Ovary (tissue), 9 donors: ENCODE measurements around the gene RABGAP1L. TPM values are rescaled to one million over a fixed set of nuclear protein-coding genes. Genes with fewer than 3 reads are reported as not detected.
"Not testable (repeated sequence)": the region's sequence is repeated elsewhere in the genome, so short reads cannot be mapped to it uniquely, and the experiment has no call there.

Experiments used
- DNase-seq, 5 donors: peaks; one replicate each; pipeline ENCODE4 v3.0.0-alpha.2; 2019 to 2020
- H3K27ac ChIP-seq, 2 donors: fragments of 200-600 bp; one replicate each; pipeline versions ENCODE4 v1.5.1 to v1.8.0; 2019 to 2022
- H3K27me3 ChIP-seq: fragments of 200-600 bp; one replicate; pipeline ENCODE4 v1.8.0; 2022
- H3K36me3 ChIP-seq: fragments of 200-600 bp; sonication (generic); one replicate; pipeline ENCODE4 v1.5.1; 2019
- H3K4me1 ChIP-seq: one replicate; pipeline ENCODE4 v1.8.1; 2013; ENCODE audit warnings: mild to moderate bottlenecking, moderate library complexity; ENCODE audit not compliant: insufficient read depth
- H3K4me3 ChIP-seq: fragments of 200-600 bp; sonication (generic); one replicate; pipeline ENCODE4 v1.5.1; 2017
- H3K9me3 ChIP-seq, 2 donors: fragments of 200-600 bp in 1 of 2; sonication (generic) in 1 of 2; one replicate each; pipeline versions ENCODE4 v1.5.1 to v1.8.1; 2013 to 2019; ENCODE audit warnings: mild to moderate bottlenecking in 1 of 2, moderate library complexity in 1 of 2
- EP300 ChIP-seq: sonication (generic); formaldehyde crosslinking; IDR thresholded peaks from one replicate; pipeline ENCODE4 v1.6.1; 2017; ENCODE audit warnings: antibody characterized with exemption
- POLR2A ChIP-seq: fragments of 450-650 bp; IDR thresholded peaks from one replicate; pipeline ENCODE4 v1.6.1; 2017; ENCODE audit warnings: antibody characterized with exemption, mild to moderate bottlenecking, moderate library complexity
- WGBS, 3 donors: extraction: QIAGEN DNeasy Blood & Tissue Kit in 1 of 3; methylation state at CpG; one replicate each; pipeline versions ENCODE4 v1.1.5 to v1.1.7; 2013 to 2017; 5-methylcytosine and 5-hydroxymethylcytosine counted together
- intact Hi-C, 4 donors: fragments of 100-400 bp; cut with DNase I; formaldehyde crosslinking; loops; one replicate each; pipeline versions ENCODE4 v1.11.0 to v1.15.1; 2022 to 2023
- polyA plus RNA-seq, 2 donors: library from polyadenylated mRNA; stranded (reverse); fragments of 200-250 nt in 1 of 2; fragments of 350-450 nt in 1 of 2; fragmentation: Illumina TruSeq in 1 of 2; extraction: RNeasy Lipid Tissue Mini Kit (QIAGEN cat#74804) in 1 of 2; gene quantifications; one replicate each; pipeline ENCODE4 v1.2.3, GENCODE V29; 2013 to 2014
- total RNA-seq, 7 donors: library from RNA; depleted of rRNA in 2 of 7; stranded (reverse); fragments of >200 nt in 2 of 7; fragmentation: NEBNext Ultra II Directional in 3 of 7; extraction: Animal tissue kit (Norgen Biotek cat#: 25700) in 3 of 7; gene quantifications; one replicate each; pipeline versions ENCODE4 v1.1.0 to v1.2.4, GENCODE V29; 2016 to 2023
- TF ChIP-seq, protein P1 (sequence below), 3 donors: fragments of 450-650 bp in 2 of 3; fragments of 200-600 bp in 1 of 3; IDR thresholded peaks; one replicate each; pipeline versions ENCODE4 v1.5.1 to v1.8.0; 2016 to 2022; ENCODE audit warnings: antibody characterized with exemption in 3 of 3, mild to moderate bottlenecking in 1 of 3
- donor health status: DM: no; HTN: no; CAD: no; lungs with moderate emphysema.
- donor health status: DM: no; HTN: no; CAD: no.
- donor health status: Bipolar disorder and iron deficiency.
- donor health status: DM: yes; HTN: yes; CAD: no.
- donor health status: DM: no; HTN: no; CAD: no.
- donor health status: DM: yes; HTN: yes; CAD: no.

The RABGAP1L gene
- total and polyA plus RNA-seq, 9 donors = 17.1 to 56.5 (median 43.6) TPM

DNA sequence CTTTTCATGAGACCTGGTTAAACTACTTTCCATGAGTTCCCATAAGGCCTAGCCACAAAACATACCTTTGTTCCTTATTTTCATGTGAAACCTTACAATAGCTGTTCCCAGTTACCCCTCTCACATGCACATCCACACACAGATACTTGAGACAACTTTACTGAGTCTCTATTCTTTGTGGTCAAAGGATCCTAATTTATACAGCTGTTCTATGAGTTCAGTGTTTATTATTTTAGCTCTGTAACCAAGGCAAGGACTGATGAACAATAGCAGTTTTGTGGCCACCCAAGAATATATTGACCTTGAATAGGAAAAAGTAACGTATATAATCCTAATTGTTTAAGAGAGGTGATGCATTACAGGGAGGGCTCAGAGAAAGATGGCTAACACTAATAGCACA, 679.9 kb downstream of the RABGAP1L start:
- intact Hi-C loops = no loop called here
- no peaks in the 10 kb centered on the region for H3K4me1 ChIP-seq
- H3K9me3 ChIP-seq = no peaks in the 10 kb centered on the region
- no peak overlapping the region for H3K4me3 ChIP-seq
- TF ChIP-seq, protein P1, sequence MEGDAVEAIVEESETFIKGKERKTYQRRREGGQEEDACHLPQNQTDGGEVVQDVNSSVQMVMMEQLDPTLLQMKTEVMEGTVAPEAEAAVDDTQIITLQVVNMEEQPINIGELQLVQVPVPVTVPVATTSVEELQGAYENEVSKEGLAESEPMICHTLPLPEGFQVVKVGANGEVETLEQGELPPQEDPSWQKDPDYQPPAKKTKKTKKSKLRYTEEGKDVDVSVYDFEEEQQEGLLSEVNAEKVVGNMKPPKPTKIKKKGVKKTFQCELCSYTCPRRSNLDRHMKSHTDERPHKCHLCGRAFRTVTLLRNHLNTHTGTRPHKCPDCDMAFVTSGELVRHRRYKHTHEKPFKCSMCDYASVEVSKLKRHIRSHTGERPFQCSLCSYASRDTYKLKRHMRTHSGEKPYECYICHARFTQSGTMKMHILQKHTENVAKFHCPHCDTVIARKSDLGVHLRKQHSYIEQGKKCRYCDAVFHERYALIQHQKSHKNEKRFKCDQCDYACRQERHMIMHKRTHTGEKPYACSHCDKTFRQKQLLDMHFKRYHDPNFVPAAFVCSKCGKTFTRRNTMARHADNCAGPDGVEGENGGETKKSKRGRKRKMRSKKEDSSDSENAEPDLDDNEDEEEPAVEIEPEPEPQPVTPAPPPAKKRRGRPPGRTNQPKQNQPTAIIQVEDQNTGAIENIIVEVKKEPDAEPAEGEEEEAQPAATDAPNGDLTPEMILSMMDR (IDR thresholded peaks at IDR 0.05) = no peak
- TF ChIP-seq EP300 (no peak), POLR2A (no peak)
- no peak overlapping the region for H3K27ac ChIP-seq
- WGBS, 3 donors = 85 to 93% (median 85%) methylated on average over 1 of the region's 1 CpG
- no peaks in the 10 kb centered on the region for H3K36me3 ChIP-seq
- no peak for DNase-seq
- H3K27me3 ChIP-seq = no peaks in the 10 kb centered on the region

GRCh38 chr1:174841747-174842146, 682.4 kb downstream of the RABGAP1L start:
- TF ChIP-seq EP300 = no peak
- no peak for DNase-seq
- Histone ChIP-seq H3K36me3 (no peaks in the 10 kb centered on the region), H3K4me1 (no peaks in the 10 kb centered on the region), H3K4me3 (no peak overlapping the region), H3K27me3 (no peaks in the 10 kb centered on the region), H3K27ac (no peak overlapping the region), H3K9me3 (no peaks in the 10 kb centered on the region)
- WGBS, 3 donors = 0 to 35% (median 32%) methylated on average over 1 of the region's 1 CpG
- intact Hi-C loops = no loop called here

DNA sequence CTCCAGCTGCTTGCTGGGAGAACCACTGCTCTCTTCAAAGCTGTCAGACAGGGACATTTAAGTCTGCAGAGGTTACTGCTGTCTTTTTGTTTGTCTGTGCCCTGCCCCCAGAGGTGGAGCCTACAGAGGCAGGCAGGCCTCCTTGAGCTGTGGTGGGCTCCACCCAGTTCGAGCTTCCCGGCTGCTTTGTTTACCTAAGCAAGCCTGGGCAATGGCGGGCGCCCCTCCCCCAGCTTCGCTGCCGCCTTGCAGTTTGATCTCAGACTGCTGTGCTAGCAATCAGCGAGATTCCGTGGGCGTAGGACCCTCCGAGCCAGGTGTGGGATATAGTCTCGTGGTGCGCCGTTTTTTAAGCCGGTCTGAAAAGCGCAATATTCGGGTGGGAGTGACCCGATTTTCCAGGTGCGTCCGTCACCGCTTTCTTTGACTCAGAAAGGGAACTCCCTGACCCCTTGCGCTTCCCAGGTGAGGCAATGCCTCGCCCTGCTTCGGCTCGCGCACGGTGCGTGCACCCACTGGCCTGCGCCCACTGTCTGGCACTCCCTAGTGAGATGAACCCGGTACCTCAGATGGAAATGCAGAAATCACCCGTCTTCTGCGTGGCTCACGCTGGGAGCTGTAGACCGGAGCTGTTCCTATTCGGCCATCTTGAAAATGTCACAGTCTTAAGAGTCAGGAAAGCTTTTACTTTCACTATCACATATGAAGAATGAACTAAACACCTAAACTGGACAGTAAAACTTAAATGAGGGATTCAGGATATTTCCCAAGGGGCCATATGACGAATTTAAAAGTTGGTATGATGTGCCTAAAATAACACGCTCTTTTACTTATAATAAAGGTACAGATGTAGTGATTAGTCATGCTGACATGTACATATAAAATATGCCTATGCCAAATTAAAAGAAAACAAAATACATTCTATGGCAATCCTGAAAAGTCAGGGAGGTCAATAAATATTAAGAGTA, 689.6 kb downstream of the RABGAP1L start:
- 81 to 92% (median 87%) methylated on average over 24 to 36 of the region's 36 CpGs for WGBS, 3 donors
- H3K36me3 ChIP-seq, H3K27ac ChIP-seq, H3K4me1 ChIP-seq, H3K27me3 ChIP-seq, H3K9me3 ChIP-seq, H3K4me3 ChIP-seq, intact Hi-C loops, DNase-seq: not testable (repeated sequence)

DNA sequence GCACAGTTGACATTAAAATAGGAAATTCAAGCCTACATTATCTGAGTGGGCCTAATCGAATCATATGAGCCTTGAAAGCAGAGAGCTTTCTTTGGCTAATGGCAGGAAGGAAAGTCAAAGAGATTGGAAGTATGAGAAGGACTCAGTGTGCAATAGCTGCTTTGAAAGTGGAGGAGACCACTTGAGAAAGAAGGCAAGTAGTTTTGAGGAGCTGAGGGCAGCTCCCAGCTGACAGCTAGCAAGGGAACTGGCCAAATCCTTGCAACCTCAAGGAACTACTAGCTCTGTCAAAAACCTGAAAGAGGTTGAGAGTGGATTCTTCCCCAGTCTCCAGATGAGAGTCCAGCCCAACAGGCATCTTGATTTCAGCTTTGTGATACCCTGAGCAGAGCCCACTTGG, 691.4 kb downstream of the RABGAP1L start:
- H3K27me3 ChIP-seq = no peaks in the 10 kb centered on the region
- no peaks in the 10 kb centered on the region for H3K4me1 ChIP-seq
- no peak overlapping the region for H3K4me3 ChIP-seq
- 81 to 95% (median 86%) methylated on average over 1 of the region's 1 CpG for WGBS, 3 donors
- H3K27ac ChIP-seq = no peak overlapping the region
- no peak for DNase-seq
- no peaks in the 10 kb centered on the region for H3K36me3 ChIP-seq
- TF ChIP-seq EP300 (no peak), POLR2A (no peak)
- TF ChIP-seq, protein P1 (IDR thresholded peaks at IDR 0.05) = no peak
- no peaks in the 10 kb centered on the region for H3K9me3 ChIP-seq
- intact Hi-C loops = no loop called here

GRCh38 chr1:174858301-174858700, 699.0 kb downstream of the RABGAP1L start:
- 51 to 77% (median 65%) methylated on average over 1 of the region's 1 CpG for WGBS, 3 donors
- H3K36me3 ChIP-seq = no peaks in the 10 kb centered on the region
- no peak overlapping the region for H3K4me3 ChIP-seq
- intact Hi-C loops = no loop called here
- TF ChIP-seq, protein P1 (IDR thresholded peaks at IDR 0.05) = no peak
- TF ChIP-seq POLR2A (no peak), EP300 (no peak)
- no peaks in the 10 kb centered on the region for H3K9me3 ChIP-seq
- no peaks in the 10 kb centered on the region for H3K4me1 ChIP-seq
- no peak overlapping the region for H3K27ac ChIP-seq
- no peak for DNase-seq
- no peaks in the 10 kb centered on the region for H3K27me3 ChIP-seq
